GM19372 (cell line): ENCODE results near the gene CD19.
"Not testable (repeated sequence)": the region's sequence is repeated elsewhere in the genome, so short reads cannot be mapped to it uniquely, and the experiment has no call there.

Source experiments
- ATAC-seq: cut with Tn5 transposase; IDR thresholded peaks from one replicate; pipeline ENCODE4 v1.9.1; 2021; ENCODE audit warnings: mild to moderate bottlenecking, low read depth, moderate library complexity; ENCODE audit not compliant: unreplicated experiment

CD19 gene

GRCh38 chr16:28980330-28980729, 48.6 kb downstream of the CD19 start:
- ATAC-seq: not testable (repeated sequence)

GRCh38 chr16:28980929-28981328, 49.2 kb downstream of the CD19 start:
- no peak for ATAC-seq

- ATAC-seq: no peak
These were observed 49.7 kb downstream of the CD19 start for GRCh38 chr16:28981517-28981916.

GRCh38 chr16:28982418-28982817, 50.6 kb downstream of the CD19 start:
- no peak for ATAC-seq

GRCh38 chr16:28982949-28983348, 51.2 kb downstream of the CD19 start:
- ATAC-seq: no peak

- no peak for ATAC-seq
These were observed 51.9 kb downstream of the CD19 start for GRCh38 chr16:28983644-28984043.

- ATAC-seq: no peak
These were observed 52.3 kb downstream of the CD19 start for GRCh38 chr16:28984091-28984490.

GRCh38 chr16:28984619-28985135, 52.9 kb downstream of the CD19 start, which contains the start of gene LAT:
LAT (plus strand) TSS chr16:28985052; CDS start chr16:28985418, 366 bp downstream.
- ATAC-seq: no peak

- no peak for ATAC-seq
These were observed 53.7 kb downstream of the CD19 start for GRCh38 chr16:28985211-28986041.

GRCh38 chr16:28986046-28986445, 54.3 kb downstream of the CD19 start:
- ATAC-seq: no peak

- ATAC-seq: no peak
These were observed 54.7 kb downstream of the CD19 start for GRCh38 chr16:28986492-28986891.

- no peak for ATAC-seq
These were observed 55.5 kb downstream of the CD19 start for GRCh38 chr16:28987170-28987853.
